CD14-positive monocyte (primary cell): ENCODE data around the gene PSMD1. TPM values are rescaled to one million over a fixed set of nuclear protein-coding genes. Genes with fewer than 3 reads are reported as not detected.

Source experiments
- DNase-seq, 3 donors: peaks; one replicate each; pipeline ENCODE4 v3.0.0-alpha.2; 2011 to 2022
- H2AFZ ChIP-seq: 2 replicates; pipeline ENCODE4 v1.6.0; 2012; ENCODE audit warnings: mild to moderate bottlenecking, low read depth, low read length, inconsistent platforms; ENCODE audit not compliant: insufficient read depth, poor library complexity, severe bottlenecking
- H3K27ac ChIP-seq, 2 donors: 1 replicate in 1 of 2; 2 replicates in 1 of 2; pipeline ENCODE4 v1.5.1; 2012 to 2013; ENCODE audit warnings: low read length in 2 of 2, control low read depth in 1 of 2, inconsistent platforms in 1 of 2, low read depth in 1 of 2, mild to moderate bottlenecking in 1 of 2
- H3K27me3 ChIP-seq, 2 donors: one replicate each; pipeline versions ENCODE4 v1.6.0 to v1.6.1; 2011 to 2013; ENCODE audit warnings: low read length in 2 of 2; ENCODE audit not compliant: control insufficient read depth in 2 of 2, insufficient read depth in 2 of 2
- H3K36me3 ChIP-seq, 2 donors: replicated peaks in 1 of 2; 1 replicate in 1 of 2; 2 replicates in 1 of 2; pipeline versions ENCODE4 v1.5.1 to v1.6.1; 2012 to 2013; ENCODE audit warnings: low read length in 2 of 2, control low read depth in 1 of 2, inconsistent platforms in 1 of 2, mild to moderate bottlenecking in 1 of 2; ENCODE audit not compliant: insufficient read depth in 2 of 2, control insufficient read depth in 1 of 2
- H3K4me1 ChIP-seq, 2 donors: 1 replicate in 1 of 2; 2 replicates in 1 of 2; pipeline versions ENCODE4 v1.5.1 to v1.6.1; 2012 to 2013; ENCODE audit warnings: low read length in 2 of 2, control low read depth in 1 of 2, inconsistent platforms in 1 of 2, mild to moderate bottlenecking in 1 of 2, moderate library complexity in 1 of 2; ENCODE audit not compliant: insufficient read depth in 2 of 2, control insufficient read depth in 1 of 2
- H3K4me2 ChIP-seq: replicated peaks from 2 replicates; pipeline ENCODE3; 2012; ENCODE audit warnings: low read length, moderate library complexity, mild to moderate bottlenecking; ENCODE audit not compliant: poor library complexity, severe bottlenecking; ENCODE audit errors: extremely low read depth
- H3K4me3 ChIP-seq, 3 experiments: fragments of 200-600 bp in 1 of 3; sonication (generic) in 1 of 3; replicated peaks in 1 of 3; 1 replicate in 2 of 3; 2 replicates in 1 of 3; pipeline ENCODE4 v1.5.1; 2011 to 2013; ENCODE audit warnings: low read length in 3 of 3, mild to moderate bottlenecking in 3 of 3, control low read depth in 2 of 3, low read depth in 2 of 3, inconsistent platforms in 1 of 3, moderate library complexity in 1 of 3
- H3K79me2 ChIP-seq: 2 replicates; pipeline ENCODE4 v1.6.0; 2012; ENCODE audit warnings: mild to moderate bottlenecking, control low read depth, inconsistent platforms, low read length, moderate library complexity; ENCODE audit not compliant: insufficient read depth
- H3K9ac ChIP-seq: 2 replicates; pipeline ENCODE4 v1.6.0; 2017; ENCODE audit warnings: low read length, mild to moderate bottlenecking; ENCODE audit not compliant: insufficient read depth, poor library complexity, severe bottlenecking
- H3K9me3 ChIP-seq, 2 donors: replicated peaks in 1 of 2; 1 replicate in 1 of 2; 2 replicates in 1 of 2; pipeline versions ENCODE4 v1.5.1 to v1.6.1; 2012 to 2013; ENCODE audit warnings: low read length in 2 of 2, control low read depth in 1 of 2; ENCODE audit not compliant: control insufficient read depth in 1 of 2, insufficient read depth in 1 of 2
- H4K20me1 ChIP-seq: 2 replicates; pipeline ENCODE4 v1.6.0; 2012; ENCODE audit warnings: mild to moderate bottlenecking, low read length, control low read depth, moderate library complexity; ENCODE audit not compliant: insufficient read depth
- H3K27ac Mint-ChIP-seq, 7 donors: one replicate each; pipeline ENCODE4 v1.8.0; 2020; ENCODE audit warnings: mild to moderate bottlenecking in 7 of 7, mixed read lengths in 7 of 7, moderate library complexity in 6 of 7, inconsistent platforms in 2 of 7
- H3K27me3 Mint-ChIP-seq, 3 donors: one replicate each; pipeline ENCODE4 v1.8.0; 2021 to 2022; ENCODE audit warnings: low read depth in 3 of 3, mild to moderate bottlenecking in 3 of 3, mixed read lengths in 3 of 3, moderate library complexity in 3 of 3, inconsistent platforms in 1 of 3
- H3K36me3 Mint-ChIP-seq, 2 donors: one replicate each; pipeline ENCODE4 v1.8.0; 2020; ENCODE audit warnings: mixed read lengths in 2 of 2, inconsistent platforms in 1 of 2, mild to moderate bottlenecking in 1 of 2
- H3K4me1 Mint-ChIP-seq: one replicate; pipeline ENCODE4 v1.8.0; 2020; ENCODE audit warnings: mild to moderate bottlenecking, mixed read lengths
- H3K4me3 Mint-ChIP-seq, 2 donors: one replicate each; pipeline ENCODE4 v1.8.0; 2020; ENCODE audit warnings: mild to moderate bottlenecking in 2 of 2, mixed read lengths in 2 of 2, moderate library complexity in 1 of 2
- H3K9me3 Mint-ChIP-seq, 7 donors: one replicate each; pipeline ENCODE4 v1.8.0; 2020 to 2022; ENCODE audit warnings: mixed read lengths in 7 of 7, mild to moderate bottlenecking in 6 of 7, moderate library complexity in 6 of 7, inconsistent platforms in 2 of 7
- WGBS: methylation state at CpG from one replicate; pipeline ENCODE4 v1.1.5; 2013; ENCODE audit warnings: missing lambda C conversion rate; ENCODE audit not compliant: insufficient coverage; 5-methylcytosine and 5-hydroxymethylcytosine counted together
- intact Hi-C, 2 donors: fragments of 100-400 bp; cut with micrococcal nuclease; formaldehyde crosslinking; loops; one replicate each; pipeline versions ENCODE4 v1.15.0 to v1.15.1; 2023
- polyA plus RNA-seq, 3 donors: library from polyadenylated mRNA; depleted of rRNA in 1 of 3; unstranded in 2 of 3; stranded (reverse) in 1 of 3; fragments of 300-500 nt in 2 of 3; fragments of >200 nt in 1 of 3; fragmentation: Illumina TruSeq in 2 of 3; gene quantifications; 1 replicate in 2 of 3; 2 replicates in 1 of 3; pipeline ENCODE4 v1.2.3, GENCODE V29; 2012 to 2021
- TF ChIP-seq, protein P1 (sequence below): fragments of 200-600 bp; IDR thresholded peaks from one replicate; pipeline ENCODE4 v1.8.0; 2022; ENCODE audit warnings: antibody characterized with exemption, mild to moderate bottlenecking

Gene PSMD1
- polyA plus RNA-seq, 3 donors: 23.5 to 53.9 (median 37.7) TPM

DNA sequence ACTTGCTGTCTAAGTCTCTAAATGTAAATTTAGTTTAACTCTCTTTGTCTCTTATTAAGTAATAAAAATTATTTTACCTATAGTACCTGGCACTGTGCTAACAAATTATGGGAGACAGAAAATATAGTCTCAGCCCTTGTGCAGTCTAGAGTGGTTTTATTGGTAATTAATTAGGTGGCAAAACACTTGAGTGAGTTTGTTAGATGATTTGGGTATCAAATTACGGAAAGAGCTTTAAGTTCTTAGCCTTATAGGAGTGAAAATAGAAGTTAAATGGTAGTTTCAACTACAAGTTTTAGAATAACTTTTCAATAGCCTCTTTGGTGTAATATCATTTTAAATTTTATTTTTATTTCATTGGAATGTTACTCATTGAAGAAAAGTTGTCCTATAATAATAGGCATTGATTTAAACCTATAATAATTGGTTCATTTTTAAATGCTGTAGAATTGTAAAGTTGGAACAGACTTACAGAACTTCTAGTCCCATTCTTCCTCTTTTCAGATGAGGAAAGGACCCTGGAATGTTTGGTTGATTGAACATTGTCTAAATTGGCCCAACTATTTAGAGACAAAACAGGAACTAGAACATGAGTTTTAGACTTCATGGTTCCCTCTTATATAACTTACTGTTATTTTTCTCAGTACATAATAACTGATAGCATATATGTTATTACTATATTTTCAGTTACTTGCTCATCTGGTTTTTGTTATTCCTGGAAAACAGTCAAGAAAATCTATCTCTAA lies 78.4 kb downstream of the PSMD1 start:
- Histone ChIP-seq H3K27ac (peak overlapping the region in 1 of 2 donors; percentile 6), H3K36me3 (peaks cover 7 to 24% of the 10 kb centered on the region in 2 donors), H2AFZ (no peak overlapping the region), H3K9me3 (no peaks in the 10 kb centered on the region), H3K4me3 (no peak overlapping the region), H3K9ac (no peak overlapping the region), H3K4me1 (no peaks in the 10 kb centered on the region), H4K20me1 (peaks cover 18% of the 10 kb centered on the region), H3K4me2 (no peak overlapping the region), H3K79me2 (no peaks in the 10 kb centered on the region), H3K27me3 (no peaks in the 10 kb centered on the region)
- TF ChIP-seq, protein P1, sequence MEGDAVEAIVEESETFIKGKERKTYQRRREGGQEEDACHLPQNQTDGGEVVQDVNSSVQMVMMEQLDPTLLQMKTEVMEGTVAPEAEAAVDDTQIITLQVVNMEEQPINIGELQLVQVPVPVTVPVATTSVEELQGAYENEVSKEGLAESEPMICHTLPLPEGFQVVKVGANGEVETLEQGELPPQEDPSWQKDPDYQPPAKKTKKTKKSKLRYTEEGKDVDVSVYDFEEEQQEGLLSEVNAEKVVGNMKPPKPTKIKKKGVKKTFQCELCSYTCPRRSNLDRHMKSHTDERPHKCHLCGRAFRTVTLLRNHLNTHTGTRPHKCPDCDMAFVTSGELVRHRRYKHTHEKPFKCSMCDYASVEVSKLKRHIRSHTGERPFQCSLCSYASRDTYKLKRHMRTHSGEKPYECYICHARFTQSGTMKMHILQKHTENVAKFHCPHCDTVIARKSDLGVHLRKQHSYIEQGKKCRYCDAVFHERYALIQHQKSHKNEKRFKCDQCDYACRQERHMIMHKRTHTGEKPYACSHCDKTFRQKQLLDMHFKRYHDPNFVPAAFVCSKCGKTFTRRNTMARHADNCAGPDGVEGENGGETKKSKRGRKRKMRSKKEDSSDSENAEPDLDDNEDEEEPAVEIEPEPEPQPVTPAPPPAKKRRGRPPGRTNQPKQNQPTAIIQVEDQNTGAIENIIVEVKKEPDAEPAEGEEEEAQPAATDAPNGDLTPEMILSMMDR: no peak
- Mint-ChIP-seq H3K4me3 (no peak overlapping the region), H3K27me3 (no peaks in the 10 kb centered on the region), H3K27ac (no peak overlapping the region), H3K4me1 (peaks cover 9% of the 10 kb centered on the region), H3K9me3 (no peaks in the 10 kb centered on the region), H3K36me3 (peaks cover 26 to 32% of the 10 kb centered on the region in 2 donors)
- no CpG with 5 or more reads among the region's 1 CpG for WGBS
- intact Hi-C loops: no loop called here
- peak in 2 of 3 donors; percentile 5 to 41 for DNase-seq

DNA sequence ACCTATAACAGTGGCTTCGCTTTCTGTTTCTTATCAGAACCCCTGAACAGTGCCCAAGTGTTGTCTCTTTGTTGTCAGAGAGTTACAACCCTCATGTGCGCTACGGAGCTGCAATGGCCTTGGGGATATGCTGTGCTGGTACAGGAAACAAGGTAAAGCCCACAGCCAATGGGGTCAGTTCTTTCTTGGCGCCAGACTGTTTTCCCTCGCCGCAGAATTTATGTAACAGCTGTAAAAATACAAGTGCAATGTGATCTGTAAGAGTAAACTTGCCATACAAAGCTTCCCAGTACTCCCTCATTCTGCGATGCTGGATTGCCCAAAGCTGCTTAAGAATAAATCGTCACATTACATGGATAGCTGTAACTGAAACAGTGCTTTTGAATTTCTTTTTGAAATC lies 82.0 kb downstream of the PSMD1 start:
- Histone ChIP-seq H3K4me3 (no peak overlapping the region), H4K20me1 (peaks cover 8% of the 10 kb centered on the region), H3K4me2 (no peak overlapping the region), H3K9ac (no peak overlapping the region), H2AFZ (no peak overlapping the region), H3K27ac (no peak overlapping the region), H3K36me3 (peaks cover 13 to 49% of the 10 kb centered on the region in 2 donors), H3K27me3 (no peaks in the 10 kb centered on the region), H3K79me2 (no peaks in the 10 kb centered on the region), H3K4me1 (no peaks in the 10 kb centered on the region), H3K9me3 (no peaks in the 10 kb centered on the region)
- TF ChIP-seq, protein P1: no peak
- H3K36me3 Mint-ChIP-seq: peaks cover 25 to 33% of the 10 kb centered on the region in 2 donors
- peaks cover 6% of the 10 kb centered on the region for H3K4me1 Mint-ChIP-seq
- peaks cover 0 to 3% (median 1%) of the 10 kb centered on the region in 3 donors for H3K27me3 Mint-ChIP-seq
- no peak for DNase-seq
- WGBS: 100% methylated on average over 4 of the region's 8 CpGs
- intact Hi-C loops: no loop called here
- no peak overlapping the region for H3K4me3 Mint-ChIP-seq
- H3K27ac Mint-ChIP-seq: no peak overlapping the region
- no peaks in the 10 kb centered on the region for H3K9me3 Mint-ChIP-seq
